ENCODE data around the gene NTRK3.

NTRK3 gene

DNA sequence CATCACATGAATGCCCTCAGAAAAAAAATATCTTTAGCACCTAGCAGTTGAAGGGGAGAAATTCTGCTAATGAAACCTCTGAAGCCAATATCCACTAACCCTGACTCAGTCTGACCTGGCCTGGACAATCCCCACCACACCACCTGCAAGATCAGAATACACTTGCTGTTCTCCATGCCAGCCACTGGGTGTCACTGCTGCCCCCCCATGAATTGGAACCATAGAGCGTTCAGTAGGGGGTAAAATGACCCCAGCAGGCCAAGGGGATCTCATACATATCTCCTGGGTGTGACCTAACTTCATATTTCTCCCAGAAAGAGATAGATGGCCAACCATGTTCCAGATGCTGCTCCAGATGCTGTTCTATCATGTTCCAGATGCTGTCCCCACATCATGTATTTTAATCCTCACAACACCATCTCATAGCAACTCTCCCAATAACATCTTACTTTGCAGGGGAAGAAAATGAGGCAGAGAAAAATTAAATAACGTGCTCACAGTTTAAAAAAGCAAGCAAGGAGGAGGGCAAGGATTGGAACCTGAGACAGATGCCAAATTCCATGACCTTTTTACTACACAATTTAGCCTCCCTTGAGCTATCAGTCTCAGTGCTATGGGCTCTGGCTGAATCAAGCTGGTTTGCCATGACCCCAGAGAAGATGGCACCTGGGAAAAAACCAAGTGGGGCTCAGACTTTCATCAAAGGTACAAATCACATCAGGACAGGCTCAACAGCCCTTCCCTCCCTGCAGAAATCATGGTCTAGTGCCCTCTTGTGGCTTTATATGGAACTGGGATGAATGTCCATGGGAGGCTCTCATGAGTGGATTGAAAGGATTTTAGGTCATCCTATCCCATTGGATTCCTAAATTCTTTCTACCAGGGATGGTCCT, 12.4 kb downstream of the NTRK3 start:
- Mint-ChIP-seq H3K4me3 (no peak overlapping the region), H3K9me3 (no peaks in the 10 kb centered on the region), H3K27ac (no peak overlapping the region), H3K27me3 (peaks cover 35% of the 10 kb centered on the region), H3K4me1 (peaks cover 12% of the 10 kb centered on the region)
- DNase-seq (peak; percentile 22 to 25), ATAC-seq (peak; percentile 50)

DNA sequence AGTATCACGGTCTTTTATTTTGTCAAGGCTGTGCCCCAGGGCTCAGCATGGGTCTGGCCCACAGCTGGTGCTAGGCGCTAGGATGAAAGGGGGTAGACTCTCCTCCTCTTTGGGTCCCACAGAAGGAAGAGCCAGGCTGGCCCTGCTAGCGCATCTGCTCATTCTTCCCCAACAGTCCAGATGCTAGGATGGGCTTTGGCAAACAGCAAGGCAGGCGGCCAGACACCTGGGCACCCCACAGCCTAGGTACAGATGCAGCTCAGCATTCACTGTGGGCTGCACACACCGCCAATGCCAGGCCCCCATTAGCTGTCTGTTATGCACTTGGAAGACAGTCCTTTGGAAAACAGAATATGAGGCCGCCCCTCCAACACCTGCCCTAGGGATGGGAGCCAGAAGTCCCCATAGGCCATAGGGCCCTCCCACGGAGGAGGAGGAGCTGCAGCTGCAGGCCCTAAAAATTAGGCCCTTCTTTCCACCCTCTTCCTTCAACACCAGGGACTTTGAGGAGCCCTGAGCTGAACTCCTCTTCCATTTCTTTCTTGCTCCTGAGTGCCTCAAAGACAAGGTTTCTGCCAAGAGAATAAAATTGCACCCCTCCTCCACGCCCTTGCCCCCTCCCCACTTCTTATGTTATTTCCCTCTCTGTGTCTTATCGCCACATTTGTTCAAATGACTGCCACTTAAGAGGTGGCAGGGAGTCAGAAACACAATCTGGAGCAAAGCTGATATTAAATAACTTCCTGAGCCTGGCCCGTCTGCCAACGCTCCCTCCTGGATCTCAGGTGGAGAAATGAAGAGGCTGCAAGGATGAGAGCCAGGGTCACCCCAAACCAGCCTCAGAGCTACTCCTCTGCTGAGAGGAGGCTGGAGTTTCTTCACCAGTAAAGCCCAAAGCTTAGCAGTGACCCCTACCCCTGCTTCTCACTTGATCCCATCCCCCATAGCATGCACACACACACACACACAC, 13.7 kb downstream of the NTRK3 start:
- no peak for ATAC-seq
- Mint-ChIP-seq H3K4me3 (no peak overlapping the region), H3K9me3 (no peaks in the 10 kb centered on the region), H3K27ac (no peak overlapping the region), H3K27me3 (peaks cover 43% of the 10 kb centered on the region), H3K4me1 (peaks cover 12% of the 10 kb centered on the region)
- DNase-seq = no peak

DNA sequence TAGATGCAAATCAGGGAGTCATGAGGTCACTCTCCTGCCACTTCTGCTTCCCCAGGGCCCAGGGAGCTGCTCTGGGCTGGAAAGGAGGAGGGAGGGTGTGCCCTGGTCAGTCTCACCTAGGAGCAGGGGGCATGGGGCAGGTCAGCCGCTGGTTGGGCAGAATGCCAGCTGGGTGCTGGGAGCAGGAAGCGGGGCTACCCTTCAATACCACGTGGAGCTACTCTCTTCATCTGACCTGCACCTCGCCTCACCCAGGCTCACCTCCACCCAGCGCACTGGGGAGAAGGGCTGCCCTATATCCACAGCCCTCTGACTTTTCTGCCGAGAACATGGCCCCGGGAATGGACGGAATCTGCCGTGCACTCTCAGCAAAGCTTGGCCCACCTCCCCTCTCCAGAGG, 15.1 kb downstream of the NTRK3 start:
- DNase-seq (no peak), ATAC-seq (peak; percentile 39)
- Mint-ChIP-seq H3K9me3 (no peaks in the 10 kb centered on the region), H3K27ac (no peak overlapping the region), H3K4me3 (no peak overlapping the region), H3K27me3 (peaks cover 29% of the 10 kb centered on the region), H3K4me1 (peaks cover 2% of the 10 kb centered on the region)

DNA sequence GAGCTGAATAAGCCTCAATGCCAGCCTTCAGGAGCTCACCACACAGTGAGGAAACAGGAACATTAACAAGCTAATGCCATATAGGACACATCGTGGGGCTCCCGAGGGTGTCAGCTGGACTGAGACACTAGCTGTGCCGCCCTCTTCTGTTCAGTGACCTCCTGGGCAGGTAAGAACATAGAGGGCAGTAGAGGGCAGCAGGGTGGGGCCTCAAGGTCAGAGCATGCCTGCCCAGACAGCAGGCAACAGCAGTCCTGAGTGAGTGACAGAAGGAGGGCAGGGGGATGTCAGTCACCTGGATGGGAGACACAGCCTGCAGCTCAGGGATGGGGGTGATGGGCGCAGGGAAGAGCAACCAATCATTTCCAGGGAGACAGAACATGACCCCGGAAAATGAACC, 15.5 kb downstream of the NTRK3 start:
- Mint-ChIP-seq H3K9me3 (no peaks in the 10 kb centered on the region), H3K4me1 (no peaks in the 10 kb centered on the region), H3K27ac (no peak overlapping the region), H3K27me3 (peaks cover 26% of the 10 kb centered on the region), H3K4me3 (no peak overlapping the region)
- no peak for ATAC-seq
- DNase-seq = no peak

DNA sequence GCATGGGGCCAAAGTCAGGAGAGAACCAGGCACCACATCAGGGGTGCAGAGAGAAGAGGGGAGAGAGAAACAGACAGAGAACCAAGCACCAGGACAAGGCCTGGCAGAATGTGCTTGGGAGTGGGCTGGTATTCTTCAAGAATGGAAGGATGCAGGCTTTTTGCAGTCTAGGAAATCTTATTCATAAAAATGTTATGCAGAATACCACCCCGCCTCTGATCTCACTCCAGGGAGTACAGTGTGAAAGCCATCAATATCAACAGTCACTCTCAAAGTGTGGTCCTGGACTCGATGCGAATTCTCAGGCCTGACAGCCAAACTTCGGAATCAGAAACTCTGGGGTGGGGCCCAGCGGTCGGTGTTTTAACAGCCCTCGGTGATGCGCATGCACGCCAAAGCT, 16.9 kb downstream of the NTRK3 start:
- H3K4me1 Mint-ChIP-seq = no peaks in the 10 kb centered on the region
- no peaks in the 10 kb centered on the region for H3K9me3 Mint-ChIP-seq
- no peak for DNase-seq
- no peak overlapping the region for H3K4me3 Mint-ChIP-seq
- no peak overlapping the region for H3K27ac Mint-ChIP-seq
- peaks cover 28% of the 10 kb centered on the region for H3K27me3 Mint-ChIP-seq
- ATAC-seq = no peak

DNA sequence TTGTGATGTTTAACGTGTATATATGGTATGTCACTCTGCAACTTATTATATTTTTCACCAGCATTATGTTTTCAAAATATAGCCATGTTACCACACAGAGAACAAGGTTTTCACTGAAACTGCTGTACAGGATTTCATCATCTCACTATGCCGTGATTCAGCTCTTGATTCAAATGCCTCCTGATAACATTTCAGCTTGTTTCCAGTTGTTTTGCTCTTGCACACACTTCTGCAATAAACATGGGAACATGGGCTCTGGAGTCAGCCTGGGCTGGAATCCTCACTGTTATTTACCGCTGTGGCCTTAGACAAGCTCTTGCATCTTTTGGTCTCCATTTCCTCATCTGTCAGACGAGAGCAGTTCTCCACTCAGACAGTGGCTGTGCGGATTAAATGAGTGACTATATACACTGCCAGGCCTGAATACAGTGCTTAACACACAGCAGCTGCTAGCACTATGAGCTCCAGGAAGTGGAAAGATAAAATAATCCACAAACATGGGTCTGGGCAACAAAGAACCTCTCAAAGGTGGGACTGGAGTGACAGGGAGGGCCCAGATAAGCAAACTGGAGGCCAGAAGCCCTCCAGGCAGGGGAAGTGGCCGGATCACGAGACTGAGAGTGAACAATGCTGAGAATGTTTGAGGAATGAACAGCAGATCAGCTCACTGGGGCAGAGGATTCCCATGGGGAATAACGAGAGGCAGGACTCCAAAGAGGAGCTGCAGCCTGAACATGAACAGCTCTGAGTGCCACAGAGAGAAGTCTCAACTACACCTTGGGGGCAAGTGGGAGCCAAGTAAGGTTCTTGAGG, 17.7 kb downstream of the NTRK3 start:
- peaks cover 36% of the 10 kb centered on the region for H3K27me3 Mint-ChIP-seq
- no peaks in the 10 kb centered on the region for H3K4me1 Mint-ChIP-seq
- DNase-seq = no peak
- ATAC-seq = no peak
- H3K9me3 Mint-ChIP-seq = no peaks in the 10 kb centered on the region
- H3K4me3 Mint-ChIP-seq = no peak overlapping the region
- H3K27ac Mint-ChIP-seq = peak overlapping the region in 1 of 2 donors; percentile 52

DNA sequence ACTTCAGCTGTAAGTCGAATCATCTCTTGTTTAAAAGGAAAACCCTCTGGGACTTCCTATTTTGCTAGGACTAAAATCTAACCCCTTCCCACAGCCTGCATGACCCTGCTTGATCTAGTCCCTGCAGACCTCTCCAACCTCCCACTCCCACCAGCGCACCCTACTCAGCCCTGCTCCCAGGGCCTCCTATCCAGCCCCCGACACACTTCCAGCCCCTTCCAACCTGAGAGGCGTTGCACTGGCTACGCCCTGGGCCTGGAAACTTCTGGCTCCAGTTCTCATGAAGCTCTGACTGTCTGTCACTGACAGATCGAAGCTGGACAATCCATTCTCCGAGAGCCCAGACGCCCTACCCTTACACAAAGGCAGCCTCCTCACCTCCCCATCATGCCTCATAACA, 21.8 kb downstream of the NTRK3 start:
- Mint-ChIP-seq H3K27ac (peak overlapping the region in 1 of 2 donors; percentile 84), H3K9me3 (no peaks in the 10 kb centered on the region), H3K4me1 (no peaks in the 10 kb centered on the region), H3K4me3 (no peak overlapping the region), H3K27me3 (peaks cover 43% of the 10 kb centered on the region)
- no peak for DNase-seq
- no peak for ATAC-seq

DNA sequence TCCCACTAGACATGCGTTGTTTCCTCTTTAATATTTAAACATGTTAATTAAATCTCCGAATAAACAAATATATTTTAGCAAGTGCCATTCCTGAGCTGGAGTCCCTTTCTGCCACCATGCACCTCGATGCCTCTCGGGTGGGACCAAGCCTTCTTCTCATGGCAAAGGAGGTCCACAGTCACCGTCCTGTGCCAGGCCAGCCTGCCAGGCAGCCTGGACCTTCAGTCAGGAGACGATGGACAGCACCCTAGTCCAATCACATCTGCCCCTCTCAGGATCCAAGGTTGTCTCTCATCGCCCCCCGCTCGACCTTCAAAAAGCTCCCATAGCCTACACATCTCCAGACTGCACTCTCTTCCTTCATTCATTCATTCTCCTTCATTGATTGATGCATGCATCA, 22.6 kb downstream of the NTRK3 start:
- H3K4me1 Mint-ChIP-seq = no peaks in the 10 kb centered on the region
- no peak overlapping the region for H3K4me3 Mint-ChIP-seq
- H3K27me3 Mint-ChIP-seq = peaks cover 38% of the 10 kb centered on the region
- no peak for DNase-seq
- H3K9me3 Mint-ChIP-seq = no peaks in the 10 kb centered on the region
- no peak overlapping the region for H3K27ac Mint-ChIP-seq
- no peak for ATAC-seq

DNA sequence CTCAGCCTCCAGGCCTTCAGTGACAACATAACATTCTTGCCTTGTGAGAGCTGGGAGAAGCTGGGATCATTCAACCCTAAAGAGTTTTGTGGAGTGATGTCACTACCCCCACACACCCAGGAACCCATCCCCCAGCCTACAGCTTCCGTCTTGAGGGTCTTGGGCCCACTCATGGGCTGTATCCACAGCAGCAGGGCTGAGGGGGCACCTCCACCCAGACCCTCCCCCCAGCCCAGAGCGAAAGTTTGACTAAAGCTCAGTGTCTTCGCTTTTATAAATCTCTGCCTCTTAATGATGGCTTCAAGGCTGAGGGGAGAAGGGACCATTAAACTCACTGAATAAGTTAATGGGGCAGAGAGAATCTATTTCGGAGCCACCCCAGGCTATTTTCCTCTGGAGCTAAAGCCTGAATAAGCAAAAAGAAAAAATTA, 23.8 kb downstream of the NTRK3 start:
- no peak for ATAC-seq
- Mint-ChIP-seq H3K9me3 (no peaks in the 10 kb centered on the region), H3K4me3 (no peak overlapping the region), H3K4me1 (no peaks in the 10 kb centered on the region), H3K27me3 (peaks cover 40% of the 10 kb centered on the region), H3K27ac (no peak overlapping the region)
- DNase-seq = no peak

DNA sequence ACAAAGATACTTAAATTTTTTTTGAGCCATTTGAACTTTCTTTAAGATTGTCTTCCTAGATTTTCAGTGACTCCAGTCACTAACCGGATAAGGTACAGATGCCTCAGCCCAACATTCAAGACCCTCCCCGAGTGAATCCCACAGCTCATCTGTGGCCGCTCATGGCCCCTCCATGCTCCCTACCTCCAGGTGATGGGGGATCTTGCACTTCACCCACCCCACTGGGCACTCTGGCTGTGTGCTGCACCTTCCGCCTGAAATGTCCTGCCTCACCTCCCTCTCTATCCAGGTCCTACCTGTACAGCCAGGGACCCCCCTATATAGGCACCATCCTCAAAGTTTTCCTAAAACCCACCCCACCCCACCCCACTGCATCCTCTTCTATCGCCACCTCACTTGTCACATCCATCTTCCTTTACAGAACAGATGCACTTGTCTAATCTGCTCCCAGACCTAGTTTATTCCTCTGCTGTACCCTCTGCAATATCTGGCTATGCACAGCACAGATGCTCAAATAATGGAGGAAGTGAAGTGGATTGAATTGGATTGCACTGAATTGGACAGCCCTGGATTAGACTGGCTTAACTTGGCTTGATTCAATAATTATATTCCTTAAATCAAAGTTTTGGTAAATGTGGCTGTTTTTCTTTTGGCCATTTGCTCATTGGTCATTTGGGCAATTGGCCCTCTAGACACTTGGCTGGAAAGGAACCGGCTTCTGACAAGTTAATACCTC, 24.5 kb downstream of the NTRK3 start:
- Mint-ChIP-seq H3K27me3 (peaks cover 42% of the 10 kb centered on the region), H3K9me3 (no peaks in the 10 kb centered on the region)
- ATAC-seq = no peak

DNA sequence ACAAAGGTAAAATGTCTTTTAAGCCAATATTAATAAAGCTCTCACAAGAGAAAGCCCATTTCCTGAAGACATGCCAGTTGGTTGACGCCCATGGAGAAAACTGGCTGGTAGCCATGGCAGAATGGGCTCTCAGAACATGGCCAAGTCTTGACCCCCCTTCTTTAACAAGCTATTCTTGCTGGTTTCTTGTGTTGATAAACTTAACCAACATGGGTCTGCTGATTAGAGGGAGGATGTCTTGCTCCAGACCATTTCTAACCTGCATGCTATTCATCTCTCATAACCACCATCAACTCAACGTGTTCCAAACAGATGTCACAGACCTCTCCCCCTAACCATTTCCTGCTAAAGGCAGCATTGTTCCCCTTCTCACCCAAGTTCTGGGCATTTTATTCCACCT, 25.7 kb downstream of the NTRK3 start:
- Mint-ChIP-seq H3K9me3 (no peaks in the 10 kb centered on the region), H3K4me3 (no peak overlapping the region), H3K27ac (no peak overlapping the region), H3K4me1 (no peaks in the 10 kb centered on the region), H3K27me3 (peaks cover 38% of the 10 kb centered on the region)
- ATAC-seq = no peak
- DNase-seq = no peak

More for the DNA sequence above, 24.5 kb downstream of the NTRK3 start:
- no peaks in the 10 kb centered on the region for H3K4me1 Mint-ChIP-seq
- H3K27ac Mint-ChIP-seq = no peak overlapping the region
- no peak for DNase-seq
- H3K4me3 Mint-ChIP-seq = no peak overlapping the region

DNA sequence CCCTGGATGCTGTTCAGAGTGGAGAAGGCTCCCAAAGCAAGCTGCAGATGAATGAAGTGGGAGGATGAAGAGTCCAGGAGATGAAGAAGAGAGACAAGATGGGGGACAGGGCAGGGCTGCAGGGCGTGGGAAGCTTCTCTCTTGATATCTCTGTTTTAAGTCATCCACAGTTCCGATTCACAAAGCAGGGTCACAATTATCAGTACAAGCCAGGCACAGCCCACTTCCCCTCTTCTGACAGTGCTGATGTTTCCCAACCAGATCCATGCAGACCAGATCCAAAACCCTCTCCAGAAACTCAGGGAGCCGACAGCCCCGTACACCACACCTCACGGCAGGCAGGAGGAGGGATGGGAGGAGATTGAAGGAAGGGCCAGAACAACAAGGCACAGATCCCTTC, 31.1 kb downstream of the NTRK3 start:
- no peak overlapping the region for H3K4me3 Mint-ChIP-seq

DNA sequence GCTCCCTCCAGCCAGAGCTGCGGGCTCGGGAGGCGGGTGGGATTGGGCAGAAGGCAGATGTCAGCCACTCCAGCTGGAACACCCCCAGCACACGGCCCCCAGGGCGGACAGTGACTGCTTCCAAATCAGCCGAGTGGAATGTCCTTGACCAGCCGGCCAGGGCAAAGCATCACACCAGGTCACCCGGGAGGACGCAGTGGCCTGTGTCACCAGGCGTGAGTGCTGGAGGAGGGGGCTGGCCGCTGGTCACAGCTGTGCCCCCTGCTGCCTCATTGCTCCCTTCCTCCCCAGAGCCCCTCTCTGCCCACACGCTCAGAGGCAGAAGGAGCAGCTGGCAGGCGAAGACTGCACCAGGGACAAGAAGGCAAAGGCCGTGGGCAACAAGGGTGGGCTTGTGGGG, 33.5 kb downstream of the NTRK3 start:
- H3K27me3 Mint-ChIP-seq = peaks cover 4% of the 10 kb centered on the region
- no peak overlapping the region for H3K4me3 Mint-ChIP-seq
- H3K27ac Mint-ChIP-seq = no peak overlapping the region
- no peaks in the 10 kb centered on the region for H3K4me1 Mint-ChIP-seq
- ATAC-seq (no peak), DNase-seq (no peak)
- H3K9me3 Mint-ChIP-seq = no peaks in the 10 kb centered on the region

More for the DNA sequence above, 31.1 kb downstream of the NTRK3 start:
- Mint-ChIP-seq H3K27ac (no peak overlapping the region), H3K4me1 (no peaks in the 10 kb centered on the region), H3K9me3 (no peaks in the 10 kb centered on the region), H3K27me3 (peaks cover 12% of the 10 kb centered on the region)
- DNase-seq (no peak), ATAC-seq (no peak)

DNA sequence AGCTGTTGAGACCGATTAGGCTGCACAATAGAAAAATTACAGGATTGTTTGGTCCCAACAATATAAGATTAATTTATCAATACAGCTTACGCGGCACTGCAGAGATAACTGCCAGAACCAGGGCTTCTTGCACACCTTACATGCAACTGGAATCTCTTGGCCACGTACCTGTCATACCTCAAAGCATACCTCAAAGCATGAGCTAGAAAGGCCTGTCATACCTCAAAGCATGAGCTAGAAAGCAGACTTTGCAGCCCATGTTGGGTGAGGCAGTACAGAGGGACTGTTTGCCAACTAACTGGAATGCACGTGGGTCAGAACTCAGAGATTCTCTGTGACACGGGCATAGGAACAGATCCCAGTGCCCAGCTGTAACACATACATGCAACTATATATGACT, 34.7 kb downstream of the NTRK3 start:
- no peak overlapping the region for H3K4me3 Mint-ChIP-seq
- no peaks in the 10 kb centered on the region for H3K4me1 Mint-ChIP-seq
- H3K27me3 Mint-ChIP-seq = no peaks in the 10 kb centered on the region
- no peak for DNase-seq
- ATAC-seq = no peak
- H3K27ac Mint-ChIP-seq = no peak overlapping the region
- H3K9me3 Mint-ChIP-seq = no peaks in the 10 kb centered on the region

Data from stimulated activated naive CD8-positive, alpha-beta T cell treated with anti-CD3 and anti-CD28 coated beads, Interleukin-15, amount 100 ng/mL, for 72 hours (primary cell).